Mucosa of gallbladder (tissue), 1 donor: Measurements from ENCODE around the gene TSSC4. TPM values are rescaled to one million over a fixed set of nuclear protein-coding genes. Genes with fewer than 3 reads are reported as not detected.
A peak's percentile ranks its signal among the peaks of the same experiment; 100 is the strongest.

Experiments
- DNase-seq: peaks from one replicate; pipeline ENCODE4 v3.0.0-alpha.2; 2020; ENCODE audit warnings: low spot score
- total RNA-seq: library from RNA; stranded (reverse); gene quantifications from one replicate; pipeline ENCODE4 v1.2.1, GENCODE V29; 2021
- donor health status: DM: no; HTN: no; CAD: no.

TSSC4 gene
- total RNA-seq, 1 donor from 2014 or later, result 50.5 TPM

DNA sequence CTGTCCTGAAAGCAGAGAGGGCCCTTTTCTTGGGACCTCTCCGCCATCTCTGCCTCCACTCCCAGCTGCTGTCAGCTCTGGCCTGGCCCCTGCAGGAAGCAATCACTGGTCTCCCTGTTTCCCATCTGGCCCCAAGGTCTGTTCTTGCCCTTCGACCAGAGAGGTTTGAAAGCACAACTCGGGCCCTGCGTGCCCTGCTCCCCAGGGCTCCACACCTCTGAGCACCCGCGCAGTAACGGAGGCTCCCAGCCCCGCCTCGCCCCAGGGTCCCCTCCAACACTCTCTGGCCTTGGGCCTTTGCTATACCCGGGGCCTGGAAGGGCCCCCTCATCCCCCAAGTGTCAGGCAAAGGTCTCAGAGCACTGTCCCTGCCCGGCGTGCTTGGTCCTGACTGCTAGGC, 31.2 kb upstream of the TSSC4 start:
- DNase-seq, result no peak

DNA sequence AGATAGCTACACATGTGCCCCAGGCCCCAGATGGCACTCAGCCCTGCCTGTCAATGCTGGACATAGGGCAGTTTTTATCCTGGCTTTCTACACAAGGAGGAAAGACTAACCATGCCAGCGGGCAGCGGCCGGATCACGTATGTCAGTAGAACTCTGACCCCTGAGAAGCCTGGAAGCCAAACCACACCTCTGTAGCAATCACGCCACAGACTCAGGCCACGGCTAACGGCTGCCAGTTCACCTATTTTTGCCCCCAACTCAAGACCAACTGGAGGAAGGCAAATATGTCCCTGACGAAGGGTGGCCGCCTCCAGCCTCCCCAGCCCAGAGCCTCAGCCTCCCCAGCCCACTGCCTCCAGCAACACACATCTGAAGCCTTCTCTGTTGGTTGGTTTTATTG, 30.7 kb upstream of the TSSC4 start:
- DNase-seq, result no peak

DNA sequence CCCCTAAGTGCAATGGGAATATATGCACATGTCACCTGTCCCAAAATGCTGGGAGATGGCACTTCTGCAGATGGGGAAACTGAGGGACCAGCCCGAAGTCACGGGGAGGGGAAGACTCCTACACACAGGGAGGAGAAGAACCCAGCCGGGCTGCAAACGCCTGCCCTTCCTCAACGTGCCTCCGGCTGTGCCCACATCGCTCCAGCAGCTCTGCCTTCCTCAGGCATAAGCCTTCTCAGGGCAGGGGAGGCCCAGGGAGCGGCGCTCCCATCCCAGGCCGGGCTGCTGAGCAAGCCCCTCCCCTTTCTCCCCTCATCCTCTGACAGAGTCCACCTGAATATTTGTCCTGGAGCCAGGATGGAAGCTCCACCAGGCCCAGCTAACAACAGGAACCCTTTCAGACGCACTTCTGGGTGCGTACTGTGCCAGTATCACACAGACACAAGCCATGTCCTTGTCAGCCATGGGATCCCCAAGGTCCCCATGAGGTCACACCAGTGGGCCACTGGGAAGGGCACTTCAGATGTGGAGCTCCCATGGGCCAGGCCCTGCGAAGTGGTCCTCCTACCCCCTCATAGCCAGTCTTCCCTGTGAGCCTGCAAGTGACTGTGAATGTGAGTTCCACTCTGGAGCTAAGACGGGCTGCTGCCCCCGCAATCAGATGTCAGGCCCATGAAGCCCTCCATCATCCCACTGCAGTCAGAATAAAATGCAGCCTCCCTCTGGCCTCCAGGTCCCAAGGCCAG, 25.9 kb upstream of the TSSC4 start:
- no peak for DNase-seq

DNA sequence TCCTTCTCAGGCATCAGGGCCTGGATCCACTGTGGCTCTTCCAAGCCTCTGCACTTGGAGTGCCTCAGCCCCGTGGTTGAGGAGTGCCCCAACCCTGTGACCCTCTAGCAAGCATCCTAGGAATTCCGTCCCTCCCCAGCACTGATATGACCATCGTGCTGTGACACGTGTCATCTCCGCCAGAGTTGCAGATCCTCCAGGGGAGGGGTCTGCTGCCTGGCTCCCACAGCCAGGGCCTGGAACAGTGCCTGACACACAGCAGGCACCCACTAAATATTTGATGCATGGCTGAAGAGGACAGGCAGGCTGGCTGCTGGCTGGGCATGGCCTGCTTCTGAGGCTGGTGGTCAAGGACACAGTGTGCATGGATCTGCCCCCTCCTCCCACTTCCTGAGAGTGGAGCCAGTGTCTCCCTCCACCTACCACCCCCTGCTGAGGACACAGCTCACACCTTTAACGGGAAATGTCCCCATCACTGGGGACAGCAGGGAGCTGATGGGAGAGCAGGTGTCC, 25.2 kb upstream of the TSSC4 start:
- no peak for DNase-seq

DNA sequence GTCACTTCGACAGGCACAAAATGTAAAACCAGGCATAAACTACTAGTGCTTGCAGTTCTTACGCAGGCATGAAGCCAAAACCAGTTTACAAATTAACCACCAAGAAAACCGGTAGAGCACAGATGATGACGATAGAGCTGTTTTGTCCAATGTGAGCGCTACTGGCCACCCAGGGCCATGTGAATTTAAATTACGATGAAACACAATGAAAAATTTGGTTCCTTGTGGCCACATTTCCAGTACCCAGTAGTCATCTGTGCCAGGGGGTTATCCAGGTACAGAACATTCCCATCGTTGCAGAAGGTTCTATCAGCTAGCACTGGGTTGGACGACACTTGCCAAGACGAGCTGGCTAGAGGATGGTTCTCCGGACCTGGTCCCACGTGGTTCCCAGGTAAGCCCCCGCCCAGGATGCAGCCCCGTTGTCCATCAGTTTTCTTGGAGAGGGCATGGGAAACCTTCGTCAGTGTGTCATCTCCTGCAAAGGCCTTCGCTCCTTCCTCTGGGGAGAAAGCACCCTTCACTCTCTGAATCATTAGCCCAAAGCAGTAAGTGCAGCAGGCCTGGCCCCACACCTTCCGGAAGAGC, 24.5 kb upstream of the TSSC4 start:
- peak; percentile 73 for DNase-seq

DNA sequence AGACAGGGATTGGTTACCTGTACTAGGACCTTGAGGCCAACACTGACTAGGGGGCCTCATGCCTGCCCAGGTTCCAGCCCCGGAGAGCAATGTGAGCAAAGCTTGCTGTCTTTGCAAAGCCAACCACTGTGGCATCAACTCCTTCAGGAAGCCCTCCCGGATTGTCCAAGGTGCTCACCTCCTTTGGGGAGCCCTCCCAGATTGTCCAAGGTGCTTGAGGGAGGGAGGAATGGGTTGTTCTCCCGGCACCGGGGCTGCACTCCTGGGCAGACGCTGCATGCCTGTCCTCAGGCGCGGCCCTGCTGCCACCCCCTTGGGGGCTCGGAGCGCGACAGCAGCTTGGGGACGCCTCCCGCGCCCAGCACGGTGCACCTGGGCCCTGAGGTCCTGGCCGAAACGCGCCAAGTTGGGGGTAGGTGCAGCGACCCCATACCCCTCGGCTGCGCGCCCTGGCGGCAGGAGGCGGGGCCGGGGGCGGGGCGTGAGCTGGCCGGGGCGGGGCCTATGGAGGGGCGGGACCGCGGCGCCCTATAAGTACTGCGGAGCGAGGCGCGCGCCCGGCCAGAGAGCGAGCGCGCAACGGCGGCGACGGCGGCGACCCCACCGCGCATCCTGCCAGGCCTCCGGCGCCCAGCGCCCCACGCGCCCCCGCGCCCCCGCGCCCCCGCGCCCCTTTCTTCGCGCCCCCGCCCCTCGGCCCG, 23.6 kb upstream of the TSSC4 start, which contains the start of gene CD81:
TSS of gene CD81 (plus strand) at position 560 of the 701 bp plus-strand sequence. CDS start 240 bp downstream, outside the sequence.
- DNase-seq, result no peak

GRCh38 chr11:2377511-2378443, 22.8 kb upstream of the TSSC4 start:
- peak; percentile 64 for DNase-seq

DNA sequence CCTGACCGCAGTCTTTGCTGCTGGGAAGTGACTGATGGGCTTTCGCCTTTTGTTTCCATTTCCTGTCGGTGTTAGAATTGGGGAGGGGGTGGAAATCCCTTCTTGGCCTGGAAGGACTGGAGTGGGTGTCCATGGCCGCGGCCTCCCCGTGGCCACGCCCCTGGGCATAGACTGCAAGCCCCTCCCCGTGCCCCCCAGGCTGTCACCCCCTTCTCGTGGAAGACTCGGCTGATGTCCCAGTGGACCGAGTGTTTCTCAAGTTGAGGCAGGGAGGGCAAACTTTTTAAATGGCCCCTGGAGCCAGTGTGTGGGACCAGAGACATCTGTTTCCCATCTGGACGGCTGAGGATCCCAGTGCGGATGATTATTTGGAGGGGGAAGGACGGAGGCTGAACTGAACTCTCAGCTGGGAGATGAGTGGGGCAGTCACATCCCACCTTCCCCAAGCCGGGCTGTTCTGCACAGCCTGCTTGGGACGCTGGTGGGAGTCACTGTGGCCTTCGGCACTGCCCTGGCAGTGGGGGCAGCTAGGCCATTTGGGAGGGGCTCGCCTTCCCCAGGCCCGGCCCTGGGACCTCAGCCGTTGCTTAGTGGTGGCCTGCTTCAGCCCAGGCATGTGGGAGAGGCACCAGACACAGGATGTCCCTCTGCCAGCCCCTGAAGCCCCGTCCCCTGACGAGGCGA, 21.9 kb upstream of the TSSC4 start:
- no peak for DNase-seq

DNA sequence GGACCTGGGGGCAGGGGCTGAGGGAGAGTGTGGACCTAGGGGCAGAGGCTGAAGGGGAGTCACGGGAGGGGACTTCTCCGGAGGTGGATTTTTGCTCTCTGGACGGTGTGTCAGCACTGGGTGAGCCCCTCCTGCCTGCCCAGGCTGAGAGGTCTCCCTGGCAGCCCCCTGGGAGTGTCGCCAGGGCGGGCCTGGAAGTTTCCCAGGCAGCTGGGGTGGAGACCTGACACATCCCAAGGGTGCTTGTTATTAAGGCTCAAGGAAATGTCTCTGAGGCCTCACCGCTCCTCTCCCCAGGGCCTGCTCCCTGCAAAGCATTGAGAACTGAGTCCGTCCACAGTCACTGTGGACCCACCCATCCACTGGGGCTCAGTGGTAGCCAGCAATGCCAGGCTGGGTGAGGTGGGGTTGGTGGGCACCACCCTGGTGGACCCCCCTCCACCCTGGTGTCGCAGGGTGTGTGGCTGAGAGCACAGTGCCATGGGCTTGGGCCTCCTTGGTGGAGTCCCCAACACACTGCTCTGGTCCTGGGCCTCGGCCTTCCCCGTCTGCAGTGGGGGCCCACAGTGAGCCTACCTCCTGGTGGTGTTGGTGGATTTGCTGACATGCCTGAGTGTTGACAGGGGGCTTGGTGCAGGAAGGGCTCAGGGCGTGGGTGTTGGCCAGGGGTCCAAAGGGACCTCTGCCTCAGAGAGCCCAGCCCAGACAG, 20.9 kb upstream of the TSSC4 start:
- DNase-seq, result no peak

DNA sequence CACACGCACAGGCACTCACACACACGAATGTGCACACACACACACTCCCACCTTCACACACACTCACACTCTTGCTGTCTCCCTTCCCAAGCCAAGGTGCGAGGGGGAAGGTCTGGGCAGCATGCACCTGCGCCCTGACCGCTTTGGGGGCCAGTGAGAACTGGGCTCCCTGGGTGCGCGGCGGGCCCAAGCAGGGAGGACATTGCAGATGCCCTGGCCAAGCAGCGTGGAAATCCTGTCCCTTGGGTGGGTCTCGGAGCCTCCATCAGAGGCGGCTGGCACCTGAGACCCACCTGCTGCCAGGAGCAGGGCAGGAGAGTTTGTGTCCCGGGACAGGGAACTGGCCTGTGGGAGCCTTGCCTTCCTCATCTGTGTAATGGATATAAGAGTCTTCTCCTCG, 20.2 kb upstream of the TSSC4 start:
- DNase-seq, result no peak

GRCh38 chr11:2380807-2381350, 19.7 kb upstream of the TSSC4 start:
- DNase-seq, result peak; percentile 77

DNA sequence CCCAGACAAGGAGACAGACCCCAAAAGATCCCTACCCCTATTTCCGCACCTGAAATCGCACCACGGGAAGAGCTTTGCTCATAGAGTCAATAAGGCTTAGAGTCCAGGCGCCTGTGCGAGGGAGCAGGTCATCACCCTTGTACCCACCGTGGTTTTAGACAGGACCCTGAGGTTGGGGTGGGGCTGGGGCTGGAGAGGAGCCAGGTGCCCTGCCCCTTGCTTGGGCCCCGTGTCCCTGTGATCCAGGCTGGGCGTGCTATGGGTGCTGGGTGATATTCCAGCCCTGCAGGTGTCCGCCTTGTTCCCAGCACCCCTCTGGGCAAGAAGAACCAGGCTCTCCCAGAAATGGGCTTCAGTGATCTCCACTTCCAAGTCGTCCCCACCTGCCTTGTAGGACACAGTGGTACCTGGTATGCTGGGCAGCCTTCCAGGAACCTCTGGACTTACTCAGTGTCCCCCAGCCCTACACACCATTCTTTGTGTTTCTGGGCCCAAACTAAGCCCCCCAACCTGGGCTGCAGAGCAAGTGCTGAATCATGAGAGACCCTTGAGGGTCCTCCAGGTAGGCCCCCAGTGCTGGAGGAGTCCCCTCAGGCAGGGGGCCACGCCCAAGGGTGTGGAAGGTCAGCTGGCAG, 18.9 kb upstream of the TSSC4 start:
- no peak for DNase-seq

DNA sequence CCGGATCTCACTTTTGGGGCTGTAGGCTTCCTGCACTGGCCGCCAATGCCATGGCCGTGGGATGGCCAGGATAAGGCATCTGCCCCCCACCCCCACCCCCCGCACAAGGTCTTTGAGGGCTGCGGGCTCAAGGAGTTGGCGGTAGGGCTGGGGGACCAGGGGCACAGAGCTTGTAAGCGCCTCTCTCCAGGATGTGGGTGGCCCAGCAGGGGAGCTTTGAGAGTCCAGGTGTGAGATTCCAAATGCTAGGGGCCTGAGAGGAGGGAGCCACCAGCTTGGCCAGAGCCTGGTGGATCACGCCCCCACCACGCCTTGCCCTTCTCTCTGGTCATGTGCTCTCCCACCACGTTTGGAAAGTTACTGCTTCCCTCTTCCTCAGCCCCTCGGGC, 18.4 kb upstream of the TSSC4 start:
- DNase-seq, result no peak

DNA sequence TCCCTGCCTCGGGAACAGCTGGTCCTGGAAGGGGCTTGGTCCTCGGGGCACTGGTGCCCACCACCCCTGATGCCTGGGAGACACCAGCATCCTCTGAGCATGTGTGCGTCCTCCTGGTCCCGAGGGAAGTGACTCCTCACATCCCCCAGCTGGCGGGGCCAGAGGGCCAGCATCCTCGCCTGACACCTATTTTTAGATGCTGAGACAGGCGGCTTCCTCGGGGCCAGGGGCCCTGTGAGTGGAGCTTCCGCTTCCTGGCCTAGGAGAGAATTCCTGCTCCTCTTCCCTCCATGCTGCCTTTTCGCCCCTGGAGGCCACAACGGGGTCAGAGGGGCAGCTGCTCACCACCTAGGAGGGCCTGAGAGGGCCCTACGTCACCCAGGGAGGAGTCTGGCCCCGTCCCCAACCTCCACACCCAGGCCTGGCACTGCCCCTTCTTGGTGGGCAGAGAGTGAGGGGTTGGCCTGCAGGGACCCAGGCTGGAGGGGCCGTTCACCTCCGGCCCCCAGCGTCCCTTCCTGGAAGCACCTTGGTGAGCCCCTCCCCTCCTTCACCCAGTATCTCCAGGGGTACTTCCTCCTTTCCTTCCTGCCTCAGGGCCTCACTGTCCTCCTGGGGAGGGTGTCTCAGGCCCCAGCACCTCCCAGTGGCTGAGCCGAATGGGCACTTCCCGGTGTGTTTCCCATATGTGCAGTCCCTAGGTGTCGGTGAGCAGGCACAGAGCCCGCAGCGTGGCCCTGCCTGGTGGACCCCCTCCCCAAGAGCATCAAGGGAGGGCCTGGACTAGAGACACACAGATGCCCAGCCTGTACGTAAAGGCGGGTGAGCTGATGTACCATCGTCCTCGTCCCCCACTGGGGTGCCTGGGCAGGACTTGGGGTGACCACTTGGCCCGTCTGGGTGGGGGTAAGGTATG, 17.4 kb upstream of the TSSC4 start:
- no peak for DNase-seq

GRCh38 chr11:2383852-2384804, 16.4 kb upstream of the TSSC4 start:
- DNase-seq, result no peak

- no peak for DNase-seq
Observed at GRCh38 chr11:2385156-2386151, 15.1 kb upstream of the TSSC4 start.
